Large intestine (tissue), 3 donors: ENCODE results near the gene CLSTN2. TPM values are rescaled to one million over a fixed set of nuclear protein-coding genes. Genes with fewer than 3 reads are reported as not detected.

Experiments
- DNase-seq, 2 donors: peaks; one replicate each; pipeline versions ENCODE4 v3.0.0 to v3.0.0-alpha.2; 2013
- H3K27ac ChIP-seq: one replicate; pipeline ENCODE4 v1.5.1; 2013; ENCODE audit warnings: low read length
- H3K27me3 ChIP-seq: 2 replicates; pipeline ENCODE4 v1.6.1; 2013; ENCODE audit warnings: low read length; ENCODE audit not compliant: control insufficient read depth, insufficient read depth
- H3K36me3 ChIP-seq: 2 replicates; pipeline ENCODE4 v1.6.1; 2013; ENCODE audit warnings: low read length; ENCODE audit not compliant: control insufficient read depth, insufficient read depth
- H3K4me1 ChIP-seq: one replicate; pipeline ENCODE4 v1.6.1; 2013; ENCODE audit warnings: low read length; ENCODE audit not compliant: control insufficient read depth, insufficient read depth
- H3K4me3 ChIP-seq: one replicate; pipeline ENCODE4 v1.5.1; 2013; ENCODE audit warnings: low read length
- H3K9me3 ChIP-seq: one replicate; pipeline ENCODE4 v1.6.1; 2013; ENCODE audit warnings: mild to moderate bottlenecking, low read depth, low read length, moderate library complexity; ENCODE audit not compliant: control insufficient read depth
- WGBS: methylation state at CpG from one replicate; pipeline ENCODE4 v1.1.5; 2013; ENCODE audit warnings: low lambda C conversion rate; ENCODE audit not compliant: insufficient coverage; 5-methylcytosine and 5-hydroxymethylcytosine counted together
- polyA plus RNA-seq: library from polyadenylated mRNA; unstranded; fragments of 120-200 nt; gene quantifications from one replicate; pipeline ENCODE4 v1.2.1, GENCODE V29; 2013

The CLSTN2 gene
- polyA plus RNA-seq, 1 donor, result 1.8 TPM

- no peak overlapping the region for H3K27ac ChIP-seq
- 0% methylated on average over 1 of the region's 4 CpGs for WGBS
- no peaks in the 10 kb centered on the region for H3K36me3 ChIP-seq
- no peaks in the 10 kb centered on the region for H3K4me1 ChIP-seq
- H3K4me3 ChIP-seq, result no peak overlapping the region
- no peaks in the 10 kb centered on the region for H3K9me3 ChIP-seq
- H3K27me3 ChIP-seq, result peaks cover 5% of the 10 kb centered on the region
- DNase-seq, result no peak
Observed at GRCh38 chr3:140203510-140203909, 268.5 kb downstream of the CLSTN2 start.

- WGBS, result no CpG with 5 or more reads among the region's 5 CpGs
- H3K27ac ChIP-seq, result no peak overlapping the region
- no peaks in the 10 kb centered on the region for H3K4me1 ChIP-seq
- no peaks in the 10 kb centered on the region for H3K9me3 ChIP-seq
- H3K36me3 ChIP-seq, result no peaks in the 10 kb centered on the region
- H3K4me3 ChIP-seq, result no peak overlapping the region
- H3K27me3 ChIP-seq, result peaks cover 5% of the 10 kb centered on the region
- DNase-seq, result no peak
Observed at GRCh38 chr3:140204271-140204984, 269.4 kb downstream of the CLSTN2 start.

- no peaks in the 10 kb centered on the region for H3K4me1 ChIP-seq
- no peak overlapping the region for H3K27ac ChIP-seq
- H3K36me3 ChIP-seq, result no peaks in the 10 kb centered on the region
- H3K27me3 ChIP-seq, result peaks cover 5% of the 10 kb centered on the region
- H3K4me3 ChIP-seq, result no peak overlapping the region
- DNase-seq, result no peak
- WGBS, result no CpG with 5 or more reads among the region's 4 CpGs
- no peaks in the 10 kb centered on the region for H3K9me3 ChIP-seq
Observed at GRCh38 chr3:140205598-140205997, 270.6 kb downstream of the CLSTN2 start.

GRCh38 chr3:140206196-140207040 lies 271.4 kb downstream of the CLSTN2 start:
- DNase-seq, result no peak
- H3K9me3 ChIP-seq, result no peaks in the 10 kb centered on the region
- H3K27me3 ChIP-seq, result peaks cover 5% of the 10 kb centered on the region
- H3K4me1 ChIP-seq, result no peaks in the 10 kb centered on the region
- H3K27ac ChIP-seq, result no peak overlapping the region
- WGBS, result no CpG with 5 or more reads among the region's 4 CpGs
- no peak overlapping the region for H3K4me3 ChIP-seq
- no peaks in the 10 kb centered on the region for H3K36me3 ChIP-seq

- DNase-seq, result no peak
- H3K27me3 ChIP-seq, result peaks cover 5% of the 10 kb centered on the region
- no peaks in the 10 kb centered on the region for H3K36me3 ChIP-seq
- H3K27ac ChIP-seq, result no peak overlapping the region
- no peaks in the 10 kb centered on the region for H3K9me3 ChIP-seq
- no CpG with 5 or more reads among the region's 2 CpGs for WGBS
- no peaks in the 10 kb centered on the region for H3K4me1 ChIP-seq
- no peak overlapping the region for H3K4me3 ChIP-seq
Observed at GRCh38 chr3:140207541-140207940, 272.6 kb downstream of the CLSTN2 start.

GRCh38 chr3:140216249-140216648 lies 281.3 kb downstream of the CLSTN2 start:
- no peaks in the 10 kb centered on the region for H3K9me3 ChIP-seq
- no peak overlapping the region for H3K4me3 ChIP-seq
- no peaks in the 10 kb centered on the region for H3K27me3 ChIP-seq
- H3K4me1 ChIP-seq, result no peaks in the 10 kb centered on the region
- no peak overlapping the region for H3K27ac ChIP-seq
- no peak for DNase-seq
- H3K36me3 ChIP-seq, result no peaks in the 10 kb centered on the region
- WGBS, result no CpG with 5 or more reads among the region's 6 CpGs

GRCh38 chr3:140219291-140219690 lies 284.3 kb downstream of the CLSTN2 start:
- no peak overlapping the region for H3K4me3 ChIP-seq
- no peak overlapping the region for H3K27ac ChIP-seq
- no peaks in the 10 kb centered on the region for H3K4me1 ChIP-seq
- no peaks in the 10 kb centered on the region for H3K9me3 ChIP-seq
- 91% methylated on average over 4 of the region's 11 CpGs for WGBS
- no peaks in the 10 kb centered on the region for H3K36me3 ChIP-seq
- no peak for DNase-seq
- no peaks in the 10 kb centered on the region for H3K27me3 ChIP-seq

GRCh38 chr3:140219923-140220452 lies 285.0 kb downstream of the CLSTN2 start:
- no peak for DNase-seq
- WGBS, result no CpG with 5 or more reads among the region's 2 CpGs
- Histone ChIP-seq H3K36me3 (no peaks in the 10 kb centered on the region), H3K27me3 (no peaks in the 10 kb centered on the region), H3K4me3 (no peak overlapping the region), H3K9me3 (no peaks in the 10 kb centered on the region), H3K27ac (no peak overlapping the region), H3K4me1 (no peaks in the 10 kb centered on the region)

GRCh38 chr3:140223197-140223596 lies 288.2 kb downstream of the CLSTN2 start:
- DNase-seq, result no peak
- Histone ChIP-seq H3K9me3 (no peaks in the 10 kb centered on the region), H3K4me3 (no peak overlapping the region), H3K27me3 (no peaks in the 10 kb centered on the region), H3K27ac (no peak overlapping the region), H3K36me3 (no peaks in the 10 kb centered on the region), H3K4me1 (no peaks in the 10 kb centered on the region)
- WGBS, result 93% methylated on average over 3 of the region's 4 CpGs

GRCh38 chr3:140223631-140224030 lies 288.6 kb downstream of the CLSTN2 start:
- no peaks in the 10 kb centered on the region for H3K36me3 ChIP-seq
- no peaks in the 10 kb centered on the region for H3K4me1 ChIP-seq
- H3K4me3 ChIP-seq, result no peak overlapping the region
- no peak overlapping the region for H3K27ac ChIP-seq
- H3K27me3 ChIP-seq, result no peaks in the 10 kb centered on the region
- DNase-seq, result no peak
- WGBS, result no CpG with 5 or more reads among the region's 2 CpGs
- H3K9me3 ChIP-seq, result no peaks in the 10 kb centered on the region
